HG02588 (cell line): ENCODE results near the gene COMMD1.
"Not testable (repeated sequence)": the region's sequence is repeated elsewhere in the genome, so short reads cannot be mapped to it uniquely, and the experiment has no call there.

Source experiments
- ATAC-seq: cut with Tn5 transposase; IDR thresholded peaks from one replicate; pipeline ENCODE4 v1.9.1; 2021; ENCODE audit warnings: mild to moderate bottlenecking, moderate library complexity; ENCODE audit not compliant: unreplicated experiment

The COMMD1 gene

GRCh38 chr2:62065243-62065642 is 159.8 kb downstream of the COMMD1 start:
- ATAC-seq: no peak

GRCh38 chr2:62071126-62071598 is 165.7 kb downstream of the COMMD1 start:
- no peak for ATAC-seq

GRCh38 chr2:62071760-62072680 is 166.5 kb downstream of the COMMD1 start:
- ATAC-seq: no peak

- ATAC-seq: no peak
Measured at GRCh38 chr2:62074233-62074632, 168.8 kb downstream of the COMMD1 start.

- ATAC-seq: no peak
Measured at GRCh38 chr2:62076980-62077638, 171.6 kb downstream of the COMMD1 start.

GRCh38 chr2:62084801-62085200 is 179.3 kb downstream of the COMMD1 start:
- no peak for ATAC-seq

- no peak for ATAC-seq
Measured at GRCh38 chr2:62089658-62090057, 184.2 kb downstream of the COMMD1 start.

GRCh38 chr2:62091471-62091870 is 186.0 kb downstream of the COMMD1 start:
- no peak for ATAC-seq

GRCh38 chr2:62099050-62099449 is 193.6 kb downstream of the COMMD1 start:
- ATAC-seq: peak; percentile 1

- ATAC-seq: peak; percentile 86
Measured at GRCh38 chr2:62099523-62100175, 194.2 kb downstream of the COMMD1 start.

- no peak for ATAC-seq
Measured at GRCh38 chr2:62101886-62102285, 196.4 kb downstream of the COMMD1 start.

- no peak for ATAC-seq
Measured at GRCh38 chr2:62102402-62102920, 197.0 kb downstream of the COMMD1 start.

- no peak for ATAC-seq
Measured at GRCh38 chr2:62109554-62109953, 204.1 kb downstream of the COMMD1 start.

GRCh38 chr2:62110415-62111025 is 205.0 kb downstream of the COMMD1 start:
- ATAC-seq: no peak

GRCh38 chr2:62112179-62112578 is 206.7 kb downstream of the COMMD1 start:
- no peak for ATAC-seq

GRCh38 chr2:62114564-62114963 is 209.1 kb downstream of the COMMD1 start:
- no peak for ATAC-seq

GRCh38 chr2:62116983-62117382 is 211.5 kb downstream of the COMMD1 start:
- no peak for ATAC-seq

GRCh38 chr2:62118160-62118559 is 212.7 kb downstream of the COMMD1 start:
- ATAC-seq: no peak

GRCh38 chr2:62119311-62119974 is 214.0 kb downstream of the COMMD1 start:
- ATAC-seq: no peak

GRCh38 chr2:62126239-62126638 is 220.8 kb downstream of the COMMD1 start:
- ATAC-seq: not testable (repeated sequence)
